Frontal cortex (tissue), 4 donors: Measurements from ENCODE around the gene PCGF3. TPM values are rescaled to one million over a fixed set of nuclear protein-coding genes. Genes with fewer than 3 reads are reported as not detected.

Experiments
- DNase-seq, 2 donors: peaks; one replicate each; pipeline ENCODE4 v3.0.0; 2012; ENCODE audit warnings: low spot score in 2 of 2
- FAIRE-seq: peaks from 2 replicates; lab custom pipeline; 2012; peaks lifted over from hg19 to GRCh38; lab: Jason Lieb, UNC
- total RNA-seq: library from RNA; depleted of rRNA; stranded (reverse); fragments of >200 nt; gene quantifications from one replicate; pipeline ENCODE4 v1.2.3, GENCODE V29; 2014
- donor health status: control.
- donor health status: control.
- donor health status: control.

The PCGF3 gene, protein sequence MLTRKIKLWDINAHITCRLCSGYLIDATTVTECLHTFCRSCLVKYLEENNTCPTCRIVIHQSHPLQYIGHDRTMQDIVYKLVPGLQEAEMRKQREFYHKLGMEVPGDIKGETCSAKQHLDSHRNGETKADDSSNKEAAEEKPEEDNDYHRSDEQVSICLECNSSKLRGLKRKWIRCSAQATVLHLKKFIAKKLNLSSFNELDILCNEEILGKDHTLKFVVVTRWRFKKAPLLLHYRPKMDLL
- total RNA-seq: 62.8 TPM

DNA sequence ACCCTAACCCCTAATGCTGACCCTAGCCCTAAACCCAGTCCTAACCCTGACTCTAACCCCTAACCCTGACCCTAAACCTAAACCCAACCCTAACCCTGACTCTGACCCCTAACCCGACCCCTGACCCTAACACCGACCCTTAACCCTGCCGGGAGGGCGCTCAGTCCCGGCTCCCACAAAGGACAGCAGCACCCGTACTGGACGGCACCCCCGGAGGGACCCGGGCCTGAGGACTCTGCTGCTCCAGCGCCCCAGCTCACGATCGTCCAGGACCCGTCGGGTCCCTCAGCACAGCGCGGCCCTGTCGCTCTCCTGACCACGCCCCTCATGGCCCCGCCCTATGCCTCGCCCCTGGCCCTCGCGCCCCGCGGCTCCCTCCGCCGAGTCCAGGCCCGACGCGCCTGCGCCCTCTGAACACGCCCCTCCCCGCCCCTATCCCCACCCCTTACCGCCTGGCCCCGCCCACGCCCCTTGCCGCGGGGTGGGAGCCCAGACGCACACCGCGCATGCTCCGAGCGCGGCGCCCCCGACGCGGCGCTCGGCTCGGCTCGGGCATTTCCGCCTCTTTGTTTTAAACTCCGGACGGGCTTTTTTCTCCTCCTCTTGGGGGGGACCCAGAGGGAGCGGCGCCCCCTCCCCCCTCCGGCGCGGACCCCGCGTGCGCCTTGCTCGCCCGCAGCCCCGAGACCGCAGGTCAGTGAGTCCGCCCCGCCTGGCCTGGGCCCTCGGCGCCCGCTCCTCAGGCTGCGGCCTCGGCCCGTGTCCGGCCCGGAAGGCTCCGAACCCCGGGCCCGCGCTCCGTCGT is at the start of gene PCGF3:
TSS of gene PCGF3 (plus strand) at position 555 of the 805 bp plus-strand sequence. CDS start 27,849 bp downstream, outside the sequence.
- DNase-seq (peak; percentile 100), FAIRE-seq (no peak)

DNA sequence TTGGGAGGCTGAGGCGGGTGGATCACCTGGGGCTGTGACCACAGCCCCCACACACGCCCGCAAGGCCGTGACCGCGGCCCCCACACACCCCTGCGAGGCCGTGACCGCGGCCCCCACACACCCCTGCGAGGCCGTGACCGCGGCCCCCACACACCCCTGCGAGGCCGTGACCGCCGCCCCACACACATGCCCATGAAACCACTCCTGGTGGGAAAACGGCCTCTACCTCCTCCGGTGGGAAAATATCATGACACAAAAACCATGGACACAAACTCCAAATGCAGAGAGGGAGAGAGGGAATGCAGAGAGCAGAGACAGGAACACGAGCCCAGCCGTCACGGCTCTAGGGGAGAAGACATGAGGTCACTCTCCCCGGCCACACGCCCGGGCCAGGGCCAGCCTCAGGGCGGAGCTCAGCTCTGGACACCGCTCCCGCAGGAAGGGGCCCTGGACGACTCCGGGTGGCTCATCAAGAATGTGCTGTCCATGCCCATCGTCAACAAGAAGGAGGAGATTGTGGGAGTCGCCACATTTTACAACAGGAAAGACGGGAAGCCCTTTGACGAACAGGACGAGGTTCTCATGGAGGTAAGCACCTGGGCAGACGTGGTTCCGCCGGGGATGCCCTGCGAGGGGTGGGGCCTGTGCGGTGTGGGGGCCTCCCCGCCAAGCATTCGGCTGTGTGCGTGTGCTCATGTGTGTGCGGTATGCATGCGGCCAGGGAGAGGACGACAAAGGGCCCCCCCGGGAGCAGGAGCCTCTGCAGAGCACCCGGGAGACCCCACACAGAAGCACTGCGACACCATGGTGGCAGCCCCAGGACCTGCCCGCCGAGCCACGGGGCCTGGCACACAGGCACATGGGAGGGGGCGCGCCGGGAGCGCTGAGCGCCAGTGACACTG is 48.9 kb upstream of the PCGF3 start:
- FAIRE-seq: no peak
- DNase-seq: no peak

DNA sequence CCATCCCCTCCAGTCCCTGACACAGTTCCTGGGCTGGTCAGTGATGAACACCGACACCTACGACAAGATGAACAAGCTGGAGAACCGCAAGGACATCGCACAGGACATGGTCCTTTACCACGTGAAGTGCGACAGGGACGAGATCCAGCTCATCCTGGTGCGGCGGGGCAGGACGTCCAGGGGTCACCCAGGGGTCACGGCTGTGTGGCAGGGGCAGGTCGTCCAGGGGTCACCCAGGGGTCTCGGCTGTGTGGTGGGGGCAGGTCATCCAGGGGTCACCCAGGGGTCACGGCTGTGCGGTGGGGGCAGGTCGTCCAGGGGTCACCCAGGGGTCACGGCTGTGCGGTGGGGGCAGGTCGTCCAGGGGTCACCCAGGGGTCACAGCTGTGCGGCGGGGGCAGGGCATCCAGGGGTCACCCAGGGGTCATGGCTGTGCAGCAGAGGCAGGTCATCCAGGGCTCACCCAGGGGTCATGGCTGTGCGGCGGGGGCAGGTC is 48.2 kb upstream of the PCGF3 start:
- DNase-seq (no peak), FAIRE-seq (no peak)

DNA sequence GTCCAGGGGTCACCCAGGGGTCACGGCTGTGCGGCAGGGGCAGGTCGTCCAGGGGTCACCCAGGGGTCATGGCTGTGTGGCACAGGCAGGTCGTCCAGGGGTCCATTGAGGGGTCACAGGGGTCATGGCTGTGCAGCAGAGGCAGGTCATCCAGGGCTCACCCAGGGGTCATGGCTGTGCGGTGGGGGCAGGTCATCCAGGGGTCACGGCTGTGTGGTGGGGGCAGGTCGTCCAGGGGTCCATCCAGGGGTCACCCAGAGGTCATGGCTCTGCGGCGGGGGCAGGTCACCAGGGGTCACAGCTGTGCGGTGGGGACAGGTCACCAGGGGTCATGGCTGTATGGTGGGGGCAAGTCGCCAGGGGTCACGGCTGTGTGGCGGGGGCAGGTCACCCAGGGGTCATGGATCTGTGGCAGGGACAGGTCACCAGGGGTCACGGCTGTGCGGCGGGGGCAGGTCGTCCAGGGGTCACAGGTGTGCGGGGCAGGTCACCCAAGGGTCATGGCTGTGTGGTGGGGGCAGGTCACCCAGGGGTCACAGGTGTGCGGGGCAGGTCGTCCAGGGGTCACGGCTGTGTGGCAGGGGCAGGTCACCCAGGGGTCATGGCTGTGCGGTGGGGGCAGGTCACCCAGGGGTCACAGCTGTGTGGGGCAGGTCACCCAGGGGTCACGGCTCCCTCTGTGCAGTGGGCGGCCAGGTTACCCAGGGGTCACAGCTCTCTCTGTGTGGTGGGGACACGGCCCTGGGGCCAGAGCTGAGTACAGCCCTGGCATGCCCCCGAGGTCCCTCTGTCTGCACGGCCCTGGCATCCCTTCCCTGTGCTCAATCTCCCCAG is 47.6 kb upstream of the PCGF3 start:
- FAIRE-seq (no peak), DNase-seq (no peak)

DNA sequence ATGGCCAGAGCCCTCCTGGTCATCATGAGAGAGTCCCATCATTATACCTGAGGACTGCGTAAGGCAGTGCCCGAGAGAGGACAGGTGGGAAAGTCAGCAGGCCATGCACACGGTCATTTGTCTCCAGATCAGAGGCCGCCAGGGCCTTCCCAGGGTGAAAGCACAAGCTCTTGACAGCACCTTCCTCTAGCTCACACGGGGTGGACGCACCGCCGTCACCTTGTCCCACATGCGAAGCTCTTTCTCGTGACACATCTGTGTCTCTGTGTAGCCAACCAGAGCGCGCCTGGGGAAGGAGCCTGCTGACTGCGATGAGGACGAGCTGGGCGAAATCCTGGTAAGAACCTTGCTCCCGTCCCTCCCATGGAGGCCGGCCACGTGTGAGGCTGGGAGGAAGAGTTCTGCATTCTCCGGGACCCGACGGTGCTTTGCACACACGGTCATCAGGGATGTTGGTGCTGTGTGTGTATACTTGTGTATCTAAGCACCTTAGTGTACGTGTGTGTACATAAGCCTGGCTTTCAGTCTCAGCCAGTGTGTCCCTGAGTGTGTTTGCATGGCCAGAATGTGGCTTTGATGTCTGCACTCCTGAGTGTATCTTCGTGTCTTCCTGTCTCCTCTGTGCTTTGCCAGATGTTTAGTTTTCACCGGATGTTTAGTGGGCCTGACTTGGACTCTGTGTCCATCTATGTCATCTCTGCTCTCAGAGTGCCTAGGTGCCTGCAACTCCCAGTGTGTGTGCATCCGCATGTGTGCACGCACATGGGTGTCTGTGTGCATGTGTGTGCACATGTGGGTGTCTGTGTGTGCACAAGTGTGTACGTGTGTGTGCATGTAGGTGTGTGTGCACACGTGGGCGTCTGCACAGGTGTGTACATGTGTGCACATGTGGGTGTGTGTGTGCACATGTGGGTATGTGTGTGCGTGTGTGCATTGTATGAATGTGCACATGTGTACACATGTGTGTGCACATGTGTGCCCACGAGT is 46.7 kb upstream of the PCGF3 start:
- DNase-seq: no peak
- FAIRE-seq: no peak

DNA sequence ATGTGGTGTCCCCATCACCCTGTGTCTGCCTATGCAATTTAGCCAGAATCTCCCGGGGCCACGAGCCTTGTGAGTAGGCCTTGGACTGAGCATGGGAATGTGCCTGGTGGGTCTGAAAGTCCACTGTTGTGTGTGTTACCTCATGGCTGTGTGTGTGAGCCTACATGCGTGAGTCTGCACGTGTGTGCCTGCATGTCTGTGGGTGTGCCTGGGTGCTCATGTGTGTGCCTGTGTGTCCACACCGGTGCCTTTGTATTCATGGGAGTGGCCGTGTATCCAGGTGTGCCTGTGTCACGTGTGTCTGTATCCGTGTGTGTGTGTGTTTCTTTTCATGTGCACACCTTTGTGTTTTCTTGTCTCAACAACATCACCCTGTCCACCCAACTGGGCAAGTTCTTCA is 45.8 kb upstream of the PCGF3 start:
- FAIRE-seq (no peak), DNase-seq (no peak)

DNA sequence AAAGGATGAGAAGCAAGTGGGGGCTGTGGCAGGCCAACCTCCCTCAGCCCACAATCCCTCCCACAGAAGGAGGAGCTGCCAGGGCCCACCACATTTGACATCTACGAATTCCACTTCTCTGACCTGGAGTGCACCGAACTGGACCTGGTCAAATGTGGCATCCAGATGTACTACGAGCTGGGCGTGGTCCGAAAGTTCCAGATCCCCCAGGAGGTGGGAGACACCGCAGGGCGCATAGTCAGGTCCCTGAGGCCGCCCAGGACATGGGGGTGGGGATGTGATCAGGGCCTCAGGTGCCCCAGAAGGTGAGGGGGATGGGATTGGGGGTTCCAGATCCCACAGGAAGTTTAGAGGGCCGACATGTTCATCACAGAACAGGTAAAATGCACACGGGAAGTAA is 45.2 kb upstream of the PCGF3 start:
- FAIRE-seq (no peak), DNase-seq (no peak)

DNA sequence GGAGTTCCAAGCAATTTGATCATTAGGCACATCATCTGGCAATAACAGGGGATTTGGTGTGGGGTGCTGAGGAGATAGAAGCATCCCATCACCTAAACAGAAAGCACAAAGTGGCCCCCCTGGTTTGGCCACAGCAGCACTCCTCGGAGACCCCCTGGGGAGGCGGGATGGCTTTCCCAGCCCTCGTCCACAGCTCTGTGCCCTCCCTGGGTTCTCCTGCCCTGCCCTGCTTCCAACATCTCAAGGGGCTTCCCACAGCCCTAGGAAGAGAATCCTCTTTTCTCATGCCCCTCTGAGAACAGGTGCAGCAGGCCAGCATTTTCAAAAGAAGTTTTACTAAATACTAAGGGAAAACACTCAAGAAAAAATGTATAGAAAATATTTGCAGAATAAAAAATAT is 44.4 kb upstream of the PCGF3 start:
- DNase-seq (no peak), FAIRE-seq (no peak)

DNA sequence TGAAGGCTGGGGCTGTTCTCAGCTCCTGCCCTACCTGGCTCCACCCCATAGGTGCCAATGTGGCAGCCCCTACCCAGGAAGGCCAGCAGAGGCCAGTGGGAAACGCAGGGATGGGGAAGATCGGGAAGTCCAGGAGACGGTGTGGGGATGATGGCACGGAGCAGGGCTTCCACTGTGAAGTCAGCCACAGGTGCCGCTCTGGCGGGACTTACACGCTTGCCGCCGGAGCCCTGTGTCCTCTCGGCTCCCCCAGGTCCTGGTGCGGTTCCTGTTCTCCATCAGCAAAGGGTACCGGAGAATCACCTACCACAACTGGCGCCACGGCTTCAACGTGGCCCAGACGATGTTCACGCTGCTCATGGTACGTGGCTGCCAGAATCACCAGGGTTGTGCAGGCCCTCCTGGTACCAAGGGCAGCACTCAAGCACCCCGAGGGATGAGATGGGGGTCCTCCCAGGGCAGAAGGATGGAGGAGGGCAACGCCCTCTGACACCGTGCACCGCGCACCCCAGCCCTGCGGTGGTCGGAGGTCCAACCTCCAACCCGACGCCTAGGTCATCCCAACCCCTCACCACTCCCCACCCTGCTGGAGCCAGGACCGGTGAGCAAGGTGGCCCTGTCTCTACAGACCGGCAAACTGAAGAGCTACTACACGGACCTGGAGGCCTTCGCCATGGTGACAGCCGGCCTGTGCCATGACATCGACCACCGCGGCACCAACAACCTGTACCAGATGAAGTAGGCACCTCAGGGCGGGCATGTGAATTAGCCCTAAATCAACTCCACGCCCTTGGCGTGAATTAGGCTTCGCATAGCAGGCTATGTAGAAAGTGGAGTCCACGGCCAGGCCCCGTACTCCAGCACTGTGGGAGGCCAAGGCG is 43.5 kb upstream of the PCGF3 start:
- FAIRE-seq: no peak
- DNase-seq: no peak

DNA sequence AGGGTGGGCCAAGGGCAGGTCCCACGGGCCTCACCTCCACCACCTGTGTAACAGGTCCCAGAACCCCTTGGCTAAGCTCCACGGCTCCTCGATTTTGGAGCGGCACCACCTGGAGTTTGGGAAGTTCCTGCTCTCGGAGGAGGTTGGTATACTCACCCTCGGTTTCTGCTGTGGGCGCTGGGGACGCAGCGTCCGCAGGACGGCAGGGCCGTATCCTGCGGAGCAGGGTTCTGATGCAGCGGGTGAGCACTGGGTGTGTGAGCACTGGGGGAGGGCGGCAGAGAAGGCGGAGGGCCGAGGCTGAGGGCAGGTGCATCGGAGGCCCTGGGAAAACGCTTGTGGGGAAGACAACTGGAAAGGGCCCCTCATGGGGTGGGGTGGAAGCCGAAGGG is 42.6 kb upstream of the PCGF3 start:
- DNase-seq (no peak), FAIRE-seq (no peak)

DNA sequence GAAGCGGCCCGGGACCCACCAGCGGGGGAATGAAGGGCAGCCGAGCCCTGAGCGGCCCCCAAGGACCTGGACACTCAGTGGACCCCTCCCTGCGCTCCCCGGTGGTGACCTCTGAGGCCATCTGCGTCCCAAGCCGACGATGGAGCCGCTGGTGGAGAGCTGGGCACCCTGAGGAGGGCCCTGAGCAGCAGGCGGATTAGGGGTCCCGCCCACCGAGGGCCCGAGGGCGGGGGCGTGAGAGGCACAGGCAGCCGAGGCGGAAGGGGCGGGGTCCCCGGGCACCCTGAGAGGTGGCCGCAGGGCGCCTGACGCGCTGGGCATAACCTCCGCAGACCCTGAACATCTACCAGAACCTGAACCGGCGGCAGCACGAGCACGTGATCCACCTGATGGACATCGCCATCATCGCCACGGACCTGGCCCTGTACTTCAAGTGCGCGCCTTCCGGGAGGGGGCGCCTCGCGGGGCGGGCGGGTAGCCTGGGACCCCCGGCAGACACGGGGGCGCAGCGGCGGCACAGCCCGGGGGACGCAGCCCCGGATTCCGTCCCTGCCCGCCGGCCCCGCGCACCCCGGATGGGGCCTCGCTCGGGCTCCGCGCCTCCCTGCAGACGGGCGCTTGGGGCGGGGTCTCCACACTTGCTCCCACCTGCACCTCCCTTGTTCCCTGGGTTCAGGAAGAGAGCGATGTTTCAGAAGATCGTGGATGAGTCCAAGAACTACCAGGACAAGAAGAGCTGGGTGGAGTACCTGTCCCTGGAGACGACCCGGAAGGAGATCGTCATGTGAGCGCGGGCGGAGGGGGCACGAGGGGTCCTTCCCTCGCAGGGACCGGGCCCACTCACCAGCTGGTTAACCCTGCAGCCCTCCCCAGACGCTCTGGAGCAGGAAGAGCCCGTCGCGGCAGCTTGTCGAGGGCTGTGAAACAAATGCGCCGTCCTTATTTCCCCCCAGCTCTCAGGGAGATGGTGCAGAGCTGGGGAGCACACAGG is 41.9 kb upstream of the PCGF3 start:
- FAIRE-seq: no peak
- peak in 1 of 2 donors; percentile 76 for DNase-seq

DNA sequence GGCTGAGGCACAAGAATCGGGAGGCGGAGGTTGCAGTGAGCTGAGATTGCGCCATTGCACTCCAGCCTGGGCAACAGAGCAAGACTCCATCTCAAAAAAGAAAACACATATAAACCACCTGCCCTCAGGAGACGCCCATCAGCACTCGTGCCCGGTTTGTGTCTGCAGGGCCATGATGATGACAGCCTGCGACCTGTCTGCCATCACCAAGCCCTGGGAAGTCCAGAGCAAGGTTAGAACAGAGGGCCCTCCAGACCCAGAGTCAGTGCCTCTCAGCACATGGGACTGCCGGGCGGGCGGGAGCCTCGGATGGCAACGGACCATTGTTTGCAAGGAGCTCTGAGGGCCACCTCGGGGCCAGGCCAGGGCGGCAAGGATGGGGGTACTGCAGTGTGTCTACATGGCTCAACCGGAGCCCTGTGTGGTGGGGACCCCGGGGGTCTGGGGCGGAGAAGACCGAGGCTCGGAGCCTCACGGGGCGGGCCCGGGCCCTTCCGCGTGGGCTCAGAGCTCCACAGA is 40.9 kb upstream of the PCGF3 start:
- DNase-seq (no peak), FAIRE-seq (no peak)

DNA sequence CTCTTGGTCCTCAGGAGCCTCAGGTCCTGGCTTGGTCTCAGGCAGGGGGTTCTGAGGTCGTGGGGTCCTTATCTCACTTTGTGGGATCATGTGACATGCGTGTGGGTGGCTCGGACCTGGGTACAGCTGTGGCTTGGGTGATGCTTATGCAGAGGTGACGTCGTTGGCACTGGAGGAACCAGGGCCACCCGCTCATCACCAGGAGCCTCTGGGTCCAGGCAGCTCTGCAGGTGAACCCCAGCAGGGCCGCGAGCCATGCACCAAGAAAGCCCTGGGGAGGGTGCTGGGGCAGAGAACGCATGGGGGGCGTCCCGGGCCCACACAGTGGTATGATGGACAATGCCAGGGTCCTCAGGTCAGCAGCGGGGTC is 40.3 kb upstream of the PCGF3 start:
- no peak for FAIRE-seq
- DNase-seq: no peak

DNA sequence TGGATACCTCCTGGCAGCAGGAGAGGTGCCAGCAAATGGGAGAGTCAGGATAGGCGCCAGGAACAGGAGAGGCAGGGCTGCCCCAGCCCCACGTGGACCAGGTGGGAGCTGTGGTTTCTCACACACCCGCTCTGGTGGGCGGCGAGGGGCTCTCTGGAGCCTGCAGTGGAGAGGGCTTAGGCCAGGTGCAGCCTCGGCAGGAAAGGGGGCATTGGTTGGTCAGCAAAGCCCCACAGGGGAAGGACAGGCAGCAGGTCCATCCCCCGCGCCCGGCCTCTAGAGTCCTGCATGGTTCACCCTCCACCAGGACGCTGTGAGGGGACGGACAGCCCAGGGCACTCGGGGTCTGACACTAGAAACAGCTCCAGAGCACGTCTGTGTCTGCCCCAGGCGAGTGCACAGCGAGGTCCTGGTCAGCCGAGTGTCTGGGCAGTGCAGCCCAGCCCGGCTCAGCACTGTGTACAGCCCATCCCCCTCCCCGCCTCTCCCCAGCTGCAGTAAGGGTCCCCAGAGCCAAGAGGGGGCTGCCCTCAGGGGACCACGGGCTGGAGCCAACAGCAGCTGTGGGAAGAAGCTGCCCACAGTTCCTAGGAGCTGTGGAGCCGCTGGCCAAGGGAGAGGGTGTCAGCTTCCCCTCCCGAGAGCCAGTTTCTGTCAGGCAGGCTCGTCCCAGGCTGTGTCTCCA is 39.7 kb upstream of the PCGF3 start:
- no peak for FAIRE-seq
- no peak for DNase-seq

DNA sequence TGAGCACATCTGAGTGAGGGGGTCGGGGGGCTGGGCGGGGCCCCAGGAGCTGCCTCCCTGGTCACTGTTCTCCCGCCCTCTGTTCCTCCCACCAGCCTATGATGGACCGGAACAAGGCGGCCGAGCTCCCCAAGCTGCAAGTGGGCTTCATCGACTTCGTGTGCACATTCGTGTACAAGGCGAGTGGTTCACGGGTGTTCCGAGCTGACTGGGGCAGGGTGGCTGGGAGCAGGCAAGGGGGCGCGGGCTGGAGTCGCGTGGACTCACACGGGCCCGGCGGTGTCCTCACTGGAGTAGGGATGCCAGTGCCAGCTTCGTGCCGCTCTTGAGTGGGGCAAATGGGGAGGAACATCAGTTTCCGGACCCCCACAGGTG is 39.2 kb upstream of the PCGF3 start:
- no peak for DNase-seq
- no peak for FAIRE-seq
